GM12878 (cell line): Measurements from ENCODE around the gene BOLA1. TPM values are rescaled to one million over a fixed set of nuclear protein-coding genes. Genes with fewer than 3 reads are reported as not detected.

Source experiments
- BCL11A ChIP-seq: IDR thresholded peaks from 2 replicates; pipeline ENCODE4 v1.6.1; 2011; ENCODE audit warnings: low read depth, low read length
- BHLHE40 ChIP-seq, 2 experiments: fragments of 450-650 bp in 1 of 2; IDR thresholded peaks; 2 replicates each; pipeline ENCODE4 v1.6.1; 2011 to 2017; ENCODE audit warnings: low read depth in 2 of 2, borderline replicate concordance in 1 of 2, improper control_type of control experiment in 1 of 2, low read length in 1 of 2, mild to moderate bottlenecking in 1 of 2
- CBX3 ChIP-seq: fragments of 200-600 bp; sonication (generic); IDR thresholded peaks from 2 replicates; pipeline ENCODE4 v1.6.1; 2016; ENCODE audit warnings: low read depth, borderline replicate concordance
- DPF2 ChIP-seq: fragments of 450-650 bp; IDR thresholded peaks from 2 replicates; pipeline ENCODE4 v1.6.1; 2017; ENCODE audit warnings: mild to moderate bottlenecking
- ESRRA ChIP-seq: IDR thresholded peaks from 2 replicates; pipeline ENCODE4 v1.6.1; 2012; ENCODE audit warnings: mild to moderate bottlenecking, low read length, improper control_type of control experiment
- FOXM1 ChIP-seq: IDR thresholded peaks from 2 replicates; pipeline ENCODE4 v1.6.1; 2012; ENCODE audit warnings: low read depth, mild to moderate bottlenecking, inconsistent platforms, low read length, moderate library complexity
- HDAC2 ChIP-seq: fragments of 200-600 bp; sonication (generic); IDR thresholded peaks from 2 replicates; pipeline ENCODE4 v1.6.1; 2017
- JUND ChIP-seq: IDR thresholded peaks from 2 replicates; pipeline ENCODE4 v1.6.1; 2012; ENCODE audit warnings: low read depth, mild to moderate bottlenecking, low read length, improper control_type of control experiment, moderate library complexity
- KAT2A ChIP-seq: conservative IDR thresholded peaks from 2 replicates; pipeline ENCODE4 v1.6.1; 2011; ENCODE audit warnings: low read depth, low read length; ENCODE audit not compliant: control insufficient read depth
- MEF2A ChIP-seq: IDR thresholded peaks from 2 replicates; pipeline ENCODE4 v1.6.1; 2011; ENCODE audit warnings: low read depth, mild to moderate bottlenecking, low read length, moderate library complexity; ENCODE audit not compliant: insufficient read depth
- NFYB ChIP-seq: IDR thresholded peaks from 2 replicates; pipeline ENCODE4 v1.6.1; 2011; ENCODE audit warnings: low read depth, mild to moderate bottlenecking, low read length, improper control_type of control experiment, moderate library complexity; ENCODE audit not compliant: insufficient read depth
- NR2C1 ChIP-seq: fragments of 450-650 bp; IDR thresholded peaks from 2 replicates; pipeline ENCODE4 v1.6.1; 2017; ENCODE audit warnings: antibody characterized with exemption, mild to moderate bottlenecking, moderate library complexity
- NRF1 ChIP-seq: conservative IDR thresholded peaks from 2 replicates; pipeline ENCODE4 v1.6.1; 2011; ENCODE audit warnings: mild to moderate bottlenecking, low read depth, low read length, improper control_type of control experiment
- PBX3 ChIP-seq: IDR thresholded peaks from 2 replicates; pipeline ENCODE4 v1.6.1; 2011; ENCODE audit warnings: mild to moderate bottlenecking, low read depth, low read length, moderate library complexity; ENCODE audit not compliant: insufficient replicate concordance
- RAD51 ChIP-seq: fragments of 450-650 bp; IDR thresholded peaks from 2 replicates; pipeline ENCODE4 v1.6.1; 2016; ENCODE audit warnings: moderate library complexity, mild to moderate bottlenecking, inconsistent platforms
- RELA ChIP-seq: fragments of 450-650 bp; IDR thresholded peaks from 2 replicates; pipeline ENCODE4 v1.8.0; 2014; ENCODE audit warnings: borderline replicate concordance; ENCODE audit not compliant: partially characterized antibody
- RELB ChIP-seq: fragments of 450-650 bp; IDR thresholded peaks from 2 replicates; pipeline ENCODE4 v1.6.1; 2017; ENCODE audit warnings: low read depth, mild to moderate bottlenecking, moderate library complexity
- SRF ChIP-seq, 2 experiments: IDR thresholded peaks; 2 replicates each; pipeline ENCODE4 v1.6.1; 2011; ENCODE audit warnings: low read depth in 2 of 2, low read length in 2 of 2, mild to moderate bottlenecking in 1 of 2, moderate library complexity in 1 of 2
- SUPT20H ChIP-seq: IDR thresholded peaks from 2 replicates; pipeline ENCODE4 v1.6.1; 2011; ENCODE audit warnings: low read depth, mild to moderate bottlenecking, low read length, moderate library complexity, borderline replicate concordance; ENCODE audit not compliant: control insufficient read depth
- TCF12 ChIP-seq: IDR thresholded peaks from 2 replicates; pipeline ENCODE4 v1.6.1; 2011; ENCODE audit warnings: low read depth, mild to moderate bottlenecking, low read length
- TCF3 ChIP-seq: IDR thresholded peaks from 2 replicates; pipeline ENCODE4 v1.6.1; 2012; ENCODE audit warnings: low read depth, mild to moderate bottlenecking, low read length, borderline replicate concordance; ENCODE audit not compliant: insufficient read depth
- YBX1 ChIP-seq: fragments of 450-650 bp; IDR thresholded peaks from 2 replicates; pipeline ENCODE4 v1.6.1; 2016; ENCODE audit warnings: antibody characterized with exemption
- ZNF24 ChIP-seq: fragments of 450-650 bp; IDR thresholded peaks from 2 replicates; pipeline ENCODE4 v1.6.1; 2017; ENCODE audit warnings: antibody characterized with exemption, mild to moderate bottlenecking
- ZSCAN29 ChIP-seq: fragments of 450-650 bp; IDR thresholded peaks from 2 replicates; pipeline ENCODE4 v1.6.1; 2017; ENCODE audit warnings: mild to moderate bottlenecking, moderate library complexity
- polyA plus RNA-seq, 11 experiments: library from polyadenylated mRNA; depleted of rRNA in 4 of 11; unstranded in 6 of 11; stranded (reverse) in 5 of 11; fragments of >200 nt; fragmentation: Nextera tagmentation in 4 of 11; fragmentation: Illumina TruSeq in 1 of 11; extraction: Ambion mirVana in 4 of 11; extraction: Trizol in 1 of 11; gene quantifications; 1 replicate in 1 of 11; 2 replicates in 10 of 11; pipeline versions ENCODE4 v1.2.1 to v1.2.3, GENCODE V29; 2011 to 2016; ENCODE audit warnings: inconsistent platforms in 2 of 11, missing spikeins in 2 of 11, low read depth in 1 of 11
- total RNA-seq, 4 experiments: library from RNA; depleted of rRNA in 3 of 4; stranded (reverse); fragments of >200 nt in 3 of 4; fragmentation: Illumina TruSeq in 1 of 4; extraction: Trizol in 1 of 4; gene quantifications; 2 replicates each; pipeline versions ENCODE4 v1.2.1 to v1.2.3, GENCODE V29; 2013 to 2021
- TF ChIP-seq, protein P1 (sequence below): IDR thresholded peaks from 2 replicates; pipeline ENCODE4 v1.6.1; 2012; ENCODE audit warnings: low read length, inconsistent platforms
- TF ChIP-seq, protein P2 (sequence below): fragments of 450-650 bp; IDR thresholded peaks from 2 replicates; pipeline ENCODE4 v1.6.1; 2014; ENCODE audit warnings: mild to moderate bottlenecking

The BOLA1 gene
- total and polyA plus RNA-seq, 10 of the 15 experiments (the other 5 are each of a cell fraction or from before 2014, with no cell fraction given): 0.74 to 18.7 (median 11.3) TPM

DNA sequence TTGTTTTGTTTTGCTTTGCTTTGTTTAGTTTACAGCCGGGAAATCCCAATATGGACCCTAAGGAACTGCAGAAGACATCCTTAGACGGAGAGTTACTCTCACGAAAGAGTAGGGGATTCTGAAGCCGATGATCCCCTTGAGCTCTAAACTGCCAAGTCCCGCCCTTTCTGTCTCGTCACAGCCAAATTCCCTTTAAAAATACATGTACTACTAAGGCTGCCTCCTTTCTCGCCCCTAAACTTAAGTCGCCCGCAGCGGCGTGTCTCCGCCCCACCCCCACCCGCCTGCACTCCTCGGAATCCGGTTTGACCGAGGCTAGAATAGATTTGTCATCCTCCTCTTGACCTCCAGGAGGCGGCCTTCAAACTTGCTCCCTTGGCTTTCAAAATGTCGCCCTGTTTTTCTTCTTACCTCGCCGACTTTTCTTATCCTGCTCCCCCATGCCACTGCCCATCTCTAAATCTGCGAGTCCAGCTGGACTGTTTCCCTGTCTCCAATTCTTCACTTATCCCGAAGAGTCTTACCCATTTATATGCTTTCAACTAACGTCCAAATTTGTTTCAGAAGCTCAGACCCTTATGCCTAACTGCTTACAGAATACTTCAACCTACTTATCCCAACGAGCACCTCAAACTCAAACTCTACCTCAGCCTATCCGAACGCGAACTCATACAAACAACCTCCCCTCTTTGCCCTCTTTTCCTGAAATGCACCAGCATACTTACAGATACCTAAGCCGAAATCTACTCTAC is 10.9 kb upstream of the BOLA1 start (continued):
- TF ChIP-seq BHLHE40 (IDR thresholded peaks at IDR 0.05; ENCODE audit: borderline replicate concordance in 1 of 2, low read depth in 2 of 2, low read length in 1 of 2) (peak in 1 of 2 experiments; percentile 66; a peak in 2 of 4 replicates), TCF12 (no peak), RELB (peak; percentile 50; the same call in 1 of the 2 replicates), JUND (no peak), RELA (no peak), BCL11A (no peak), ZNF24 (no peak), NR2C1 (no peak), MEF2A (0 out of 2 replicates have a peak, but pooled peaks have one; percentile 44), RAD51 (no peak), HDAC2 (no peak), NFYB (0 out of 2 replicates have a peak, but pooled peaks have one; percentile 20), KAT2A (peak; percentile 82), SUPT20H (no peak), TCF3 (peak; percentile 53; the same call in 1 of the 2 replicates), DPF2 (no peak), PBX3 (peak; percentile 5), SRF (IDR thresholded peaks at IDR 0.05; ENCODE audit: low read depth in 2 of 2, low read length in 2 of 2) (peak in 1 of 2 experiments; percentile 50; a peak in 1 of 4 replicates), YBX1 (no peak), CBX3 (no peak), ZSCAN29 (peak; percentile 83), NRF1 (no peak), FOXM1 (peak; percentile 70), ESRRA (no peak)
- TF ChIP-seq, protein P1, sequence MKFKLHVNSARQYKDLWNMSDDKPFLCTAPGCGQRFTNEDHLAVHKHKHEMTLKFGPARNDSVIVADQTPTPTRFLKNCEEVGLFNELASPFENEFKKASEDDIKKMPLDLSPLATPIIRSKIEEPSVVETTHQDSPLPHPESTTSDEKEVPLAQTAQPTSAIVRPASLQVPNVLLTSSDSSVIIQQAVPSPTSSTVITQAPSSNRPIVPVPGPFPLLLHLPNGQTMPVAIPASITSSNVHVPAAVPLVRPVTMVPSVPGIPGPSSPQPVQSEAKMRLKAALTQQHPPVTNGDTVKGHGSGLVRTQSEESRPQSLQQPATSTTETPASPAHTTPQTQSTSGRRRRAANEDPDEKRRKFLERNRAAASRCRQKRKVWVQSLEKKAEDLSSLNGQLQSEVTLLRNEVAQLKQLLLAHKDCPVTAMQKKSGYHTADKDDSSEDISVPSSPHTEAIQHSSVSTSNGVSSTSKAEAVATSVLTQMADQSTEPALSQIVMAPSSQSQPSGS: peak; percentile 72; the same call in 1 of the 2 replicates
- TF ChIP-seq, protein P2, sequence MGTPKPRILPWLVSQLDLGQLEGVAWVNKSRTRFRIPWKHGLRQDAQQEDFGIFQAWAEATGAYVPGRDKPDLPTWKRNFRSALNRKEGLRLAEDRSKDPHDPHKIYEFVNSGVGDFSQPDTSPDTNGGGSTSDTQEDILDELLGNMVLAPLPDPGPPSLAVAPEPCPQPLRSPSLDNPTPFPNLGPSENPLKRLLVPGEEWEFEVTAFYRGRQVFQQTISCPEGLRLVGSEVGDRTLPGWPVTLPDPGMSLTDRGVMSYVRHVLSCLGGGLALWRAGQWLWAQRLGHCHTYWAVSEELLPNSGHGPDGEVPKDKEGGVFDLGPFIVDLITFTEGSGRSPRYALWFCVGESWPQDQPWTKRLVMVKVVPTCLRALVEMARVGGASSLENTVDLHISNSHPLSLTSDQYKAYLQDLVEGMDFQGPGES: no peak
